Activated CD4-positive, alpha-beta T cell treated with anti-CD3 and anti-CD28 coated beads, Interleukin-2, amount 10 ng/mL, durations not matched to agents 7 days and 5 days (primary cell): ENCODE results near the gene COX19. TPM values are rescaled to one million over a fixed set of nuclear protein-coding genes. Genes with fewer than 3 reads are reported as not detected.

ENCODE experiments used
- CTCF ChIA-PET: fragments of 350-600 bp; sonication (Branson Sonifier 250); formaldehyde crosslinking; loops from one replicate; lab custom pipeline; 2021; ENCODE audit warnings: antibody characterized with exemption; lab: Charles Lee
- POLR2A ChIA-PET: fragments of 350-600 bp; sonication (Branson Sonifier 250); formaldehyde crosslinking; loops from one replicate; lab custom pipeline; 2021; ENCODE audit warnings: antibody characterized with exemption; lab: Charles Lee
- DNase-seq: peaks from one replicate; pipeline ENCODE4 v3.0.0-alpha.2; 2020
- H3K27ac Mint-ChIP-seq: one replicate; pipeline ENCODE4 v1.8.0; 2021; ENCODE audit warnings: mild to moderate bottlenecking, moderate library complexity, mixed read lengths
- H3K27me3 Mint-ChIP-seq: one replicate; pipeline ENCODE4 v1.8.0; 2021; ENCODE audit warnings: mixed read lengths
- H3K36me3 Mint-ChIP-seq: one replicate; pipeline ENCODE4 v1.8.0; 2021; ENCODE audit warnings: low read depth, mixed read lengths
- H3K4me1 Mint-ChIP-seq: one replicate; pipeline ENCODE4 v1.8.0; 2021; ENCODE audit warnings: mixed read lengths
- H3K4me3 Mint-ChIP-seq: one replicate; pipeline ENCODE4 v1.8.0; 2021; ENCODE audit warnings: mild to moderate bottlenecking, moderate library complexity, mixed read lengths
- H3K9me3 Mint-ChIP-seq: one replicate; pipeline ENCODE4 v1.8.0; 2021; ENCODE audit warnings: mixed read lengths
- total RNA-seq, 2 experiments: library from RNA; stranded (reverse); gene quantifications; one replicate each; pipeline ENCODE4 v1.2.3, GENCODE V29; 2021

Gene COX19
- total RNA-seq, 2 experiments from 2014 or later: 18.2 to 20.1 TPM

- CTCF ChIA-PET: interaction anchor here (1.1 to 3.1 kb wide), 2 partner anchors 12 to 80 kb away, joined by 4 to 11 read pairs; no protein-coding TSS in a partner anchor
- POLR2A ChIA-PET: no interaction called here
- H3K27ac Mint-ChIP-seq: no peak overlapping the region
- no peak overlapping the region for H3K4me3 Mint-ChIP-seq
- DNase-seq: no peak
- no peaks in the 10 kb centered on the region for H3K4me1 Mint-ChIP-seq
- H3K27me3 Mint-ChIP-seq: peaks cover 2% of the 10 kb centered on the region
- H3K36me3 Mint-ChIP-seq: no peaks in the 10 kb centered on the region
- H3K9me3 Mint-ChIP-seq: no peaks in the 10 kb centered on the region
These were observed 10.8 kb upstream of the COX19 start for GRCh38 chr7:985915-986741.

- Mint-ChIP-seq H3K27me3 (peaks cover 2% of the 10 kb centered on the region), H3K36me3 (no peaks in the 10 kb centered on the region), H3K9me3 (no peaks in the 10 kb centered on the region), H3K4me1 (no peaks in the 10 kb centered on the region), H3K27ac (no peak overlapping the region), H3K4me3 (no peak overlapping the region)
- CTCF ChIA-PET: interaction anchor here (1.1 to 3.1 kb wide), 3 partner anchors 8 to 81 kb away, joined by 4 to 11 read pairs (median 7); no protein-coding TSS in a partner anchor
- DNase-seq: no peak
- POLR2A ChIA-PET: no interaction called here
These were observed 9.7 kb upstream of the COX19 start for GRCh38 chr7:985127-985416.

- ChIA-PET CTCF (interaction anchor here (1.1 to 3.1 kb wide), 3 partner anchors 9 to 81 kb away, joined by 4 to 11 read pairs (median 7); no protein-coding TSS in a partner anchor), POLR2A (no interaction called here)
- no peak overlapping the region for H3K4me3 Mint-ChIP-seq
- H3K27ac Mint-ChIP-seq: no peak overlapping the region
- H3K9me3 Mint-ChIP-seq: no peaks in the 10 kb centered on the region
- no peaks in the 10 kb centered on the region for H3K36me3 Mint-ChIP-seq
- DNase-seq: no peak
- peaks cover 2% of the 10 kb centered on the region for H3K27me3 Mint-ChIP-seq
- H3K4me1 Mint-ChIP-seq: no peaks in the 10 kb centered on the region
These were observed 9.2 kb upstream of the COX19 start for GRCh38 chr7:984361-985126.

GRCh38 chr7:983616-984071 is 8.3 kb upstream of the COX19 start:
- Mint-ChIP-seq H3K4me3 (no peak overlapping the region), H3K27ac (no peak overlapping the region), H3K9me3 (no peaks in the 10 kb centered on the region), H3K4me1 (no peaks in the 10 kb centered on the region), H3K36me3 (no peaks in the 10 kb centered on the region), H3K27me3 (peaks cover 2% of the 10 kb centered on the region)
- DNase-seq: no peak
- ChIA-PET POLR2A (no interaction called here), CTCF (interaction anchor here (1.3 to 3.1 kb wide), 3 partner anchors 9 to 82 kb away, joined by 7 to 17 read pairs (median 11); no protein-coding TSS in a partner anchor)

- Mint-ChIP-seq H3K9me3 (no peaks in the 10 kb centered on the region), H3K27ac (no peak within 1 kb of the TSS), H3K27me3 (peaks cover 2% of the 10 kb centered on the region), H3K36me3 (no peaks in the 10 kb centered on the region), H3K4me1 (no peaks in the 10 kb centered on the region), H3K4me3 (no peak within 1 kb of the TSS)
- DNase-seq: no peak
- CTCF ChIA-PET: interaction anchor here (0.9 to 2.8 kb wide), 2 partner anchors 10 to 187 kb away, joined by 5 to 17 read pairs; no protein-coding TSS in a partner anchor
- POLR2A ChIA-PET: no interaction called here
These were observed 7.8 kb upstream of the COX19 start, which contains the start of gene CYP2W1 for GRCh38 chr7:983004-983615. Gene CYP2W1 (plus strand): TSS chr7:983181. CDS start chr7:983212, 31 bp downstream.

GRCh38 chr7:982511-983003 is 7.2 kb upstream of the COX19 start:
- DNase-seq: no peak
- H3K27ac Mint-ChIP-seq: no peak overlapping the region
- H3K4me3 Mint-ChIP-seq: no peak overlapping the region
- no peaks in the 10 kb centered on the region for H3K36me3 Mint-ChIP-seq
- peaks cover 2% of the 10 kb centered on the region for H3K27me3 Mint-ChIP-seq
- H3K4me1 Mint-ChIP-seq: no peaks in the 10 kb centered on the region
- ChIA-PET CTCF (interaction anchor here (0.6 to 2.8 kb wide), 4 partner anchors 10 to 194 kb away, joined by 4 to 17 read pairs (median 6); no protein-coding TSS in a partner anchor), POLR2A (no interaction called here)
- no peaks in the 10 kb centered on the region for H3K9me3 Mint-ChIP-seq

- ChIA-PET POLR2A (no interaction called here), CTCF (interaction anchor here (0.6 to 2.8 kb wide), 4 partner anchors 11 to 195 kb away, joined by 4 to 17 read pairs (median 6); no protein-coding TSS in a partner anchor)
- Mint-ChIP-seq H3K9me3 (no peaks in the 10 kb centered on the region), H3K4me1 (no peaks in the 10 kb centered on the region), H3K36me3 (no peaks in the 10 kb centered on the region), H3K27me3 (peaks cover 2% of the 10 kb centered on the region), H3K4me3 (no peak overlapping the region), H3K27ac (no peak overlapping the region)
- DNase-seq: no peak
These were observed 6.6 kb upstream of the COX19 start for GRCh38 chr7:981793-982510.

GRCh38 chr7:979886-980571 is 4.7 kb upstream of the COX19 start:
- Mint-ChIP-seq H3K9me3 (no peaks in the 10 kb centered on the region), H3K27me3 (no peaks in the 10 kb centered on the region), H3K27ac (no peak overlapping the region), H3K4me3 (no peak overlapping the region), H3K4me1 (no peaks in the 10 kb centered on the region), H3K36me3 (no peaks in the 10 kb centered on the region)
- CTCF ChIA-PET: no interaction called here
- DNase-seq: no peak
- POLR2A ChIA-PET: no interaction called here

GRCh38 chr7:979151-979550 is 3.8 kb upstream of the COX19 start:
- Mint-ChIP-seq H3K27ac (no peak overlapping the region), H3K9me3 (no peaks in the 10 kb centered on the region), H3K36me3 (peaks cover 2% of the 10 kb centered on the region), H3K4me1 (peaks cover 5% of the 10 kb centered on the region), H3K27me3 (no peaks in the 10 kb centered on the region), H3K4me3 (no peak overlapping the region)
- POLR2A ChIA-PET: interaction anchor here (0.7 kb wide), 1 partner anchor 194 kb away, joined by 3 read pairs; no protein-coding TSS in a partner anchor
- DNase-seq: no peak
- CTCF ChIA-PET: interaction anchor here (1.0 to 6.4 kb wide), 3 partner anchors 14 to 87 kb away, joined by 3 to 61 read pairs (median 3); no protein-coding TSS in a partner anchor

- Mint-ChIP-seq H3K27me3 (no peaks in the 10 kb centered on the region), H3K9me3 (no peaks in the 10 kb centered on the region), H3K27ac (no peak overlapping the region), H3K36me3 (peaks cover 2% of the 10 kb centered on the region), H3K4me1 (peaks cover 6% of the 10 kb centered on the region), H3K4me3 (no peak overlapping the region)
- ChIA-PET POLR2A (no interaction called here), CTCF (interaction anchor here (0.6 to 6.4 kb wide), 5 partner anchors 9 to 88 kb away, joined by 3 to 61 read pairs (median 5); no protein-coding TSS in a partner anchor)
- no peak for DNase-seq
These were observed 3.2 kb upstream of the COX19 start for GRCh38 chr7:978416-979091.

- Mint-ChIP-seq H3K36me3 (peaks cover 6% of the 10 kb centered on the region), H3K4me3 (no peak overlapping the region), H3K27ac (no peak overlapping the region), H3K27me3 (no peaks in the 10 kb centered on the region), H3K9me3 (no peaks in the 10 kb centered on the region), H3K4me1 (peaks cover 11% of the 10 kb centered on the region)
- CTCF ChIA-PET: interaction anchor here (0.6 to 6.4 kb wide), 4 partner anchors 10 to 88 kb away, joined by 3 to 61 read pairs (median 6); no protein-coding TSS in a partner anchor
- POLR2A ChIA-PET: no interaction called here
- no peak for DNase-seq
These were observed 2.6 kb upstream of the COX19 start for GRCh38 chr7:978049-978346.
